SK-N-SH treated with all-trans-retinoic acid at 6 μM for 48 hours (cell line): ENCODE measurements around the gene STRADB.

ENCODE experiments used
- SNAI2 ChIP-seq: fragments of 250-450 bp; sonication (Bioruptor Pico); IDR thresholded peaks from 2 replicates; pipeline ENCODE4 v1.5.0; 2020; ENCODE audit warnings: mild to moderate bottlenecking, moderate library complexity
- ZFP30 ChIP-seq: fragments of 450-650 bp; formaldehyde crosslinking; IDR thresholded peaks from 2 replicates; pipeline ENCODE4 v1.5.0; 2022; ENCODE audit warnings: mild to moderate bottlenecking, moderate library complexity

- TF ChIP-seq SNAI2 (CRISPR knock-in tag) (no peak), ZFP30 (CRISPR knock-in tag) (no peak)
Measured at GRCh38 chr2:201515573-201516246, 64.2 kb downstream of the STRADB start.
